Measurements from ENCODE around the gene CCNY.
"Not testable (repeated sequence)": the region's sequence is repeated elsewhere in the genome, so short reads cannot be mapped to it uniquely, and the experiment has no call there.

The CCNY gene

GRCh38 chr10:35412900-35413491, 76.7 kb downstream of the CCNY start:
- no peak for DNase-seq

- DNase-seq, result no peak
Measured at GRCh38 chr10:35413985-35414861, 77.9 kb downstream of the CCNY start.

- DNase-seq, result no peak
Measured at GRCh38 chr10:35415505-35415904, 79.2 kb downstream of the CCNY start.

GRCh38 chr10:35416619-35417312, 80.5 kb downstream of the CCNY start:
- DNase-seq, result no peak

GRCh38 chr10:35417313-35417625, 81.0 kb downstream of the CCNY start:
- no peak for DNase-seq

- DNase-seq, result no peak
Measured at GRCh38 chr10:35417795-35418194, 81.5 kb downstream of the CCNY start.

- DNase-seq, result not testable (repeated sequence)
Measured at GRCh38 chr10:35418580-35418979, 82.3 kb downstream of the CCNY start.

- DNase-seq, result no peak
Measured at GRCh38 chr10:35420044-35420443, 83.7 kb downstream of the CCNY start.

- DNase-seq, result no peak
Measured at GRCh38 chr10:35420827-35421552, 84.7 kb downstream of the CCNY start.

GRCh38 chr10:35421553-35422178, 85.4 kb downstream of the CCNY start:
- no peak for DNase-seq

- DNase-seq, result no peak
Measured at GRCh38 chr10:35422228-35422627, 85.9 kb downstream of the CCNY start.

GRCh38 chr10:35423505-35424306, 87.4 kb downstream of the CCNY start:
- no peak for DNase-seq

GRCh38 chr10:35424680-35425285, 88.5 kb downstream of the CCNY start:
- no peak for DNase-seq

GRCh38 chr10:35425595-35425994, 89.3 kb downstream of the CCNY start:
- DNase-seq, result no peak

GRCh38 chr10:35426657-35427056, 90.3 kb downstream of the CCNY start:
- no peak for DNase-seq

- no peak for DNase-seq
Measured at GRCh38 chr10:35427543-35427942, 91.2 kb downstream of the CCNY start.

- no peak for DNase-seq
Measured at GRCh38 chr10:35428521-35428920, 92.2 kb downstream of the CCNY start.

GRCh38 chr10:35432781-35433338, 96.6 kb downstream of the CCNY start:
- DNase-seq, result no peak

- DNase-seq, result no peak
Measured at GRCh38 chr10:35433851-35434426, 97.6 kb downstream of the CCNY start.

- DNase-seq, result no peak
Measured at GRCh38 chr10:35434533-35434932, 98.2 kb downstream of the CCNY start.

GRCh38 chr10:35435824-35436223, 99.5 kb downstream of the CCNY start:
- no peak for DNase-seq

Measured in activated CD4-positive, alpha-beta T cell treated with anti-CD3 and anti-CD28 coated beads, Interleukin-2, amount 50 U/mL, for 1 hour (primary cell).